Activated CD8-positive, alpha-beta memory T cell treated with anti-CD3 and anti-CD28 coated beads for 4 hours (primary cell): ENCODE results near the gene SLC22A3.
"Not testable (repeated sequence)": the region's sequence is repeated elsewhere in the genome, so short reads cannot be mapped to it uniquely, and the experiment has no call there.

Experiments used
- DNase-seq, 2 donors: peaks; one replicate each; pipeline ENCODE4 v3.0.0-alpha.2; 2020; ENCODE audit warnings: low read depth in 2 of 2

The SLC22A3 gene

DNA sequence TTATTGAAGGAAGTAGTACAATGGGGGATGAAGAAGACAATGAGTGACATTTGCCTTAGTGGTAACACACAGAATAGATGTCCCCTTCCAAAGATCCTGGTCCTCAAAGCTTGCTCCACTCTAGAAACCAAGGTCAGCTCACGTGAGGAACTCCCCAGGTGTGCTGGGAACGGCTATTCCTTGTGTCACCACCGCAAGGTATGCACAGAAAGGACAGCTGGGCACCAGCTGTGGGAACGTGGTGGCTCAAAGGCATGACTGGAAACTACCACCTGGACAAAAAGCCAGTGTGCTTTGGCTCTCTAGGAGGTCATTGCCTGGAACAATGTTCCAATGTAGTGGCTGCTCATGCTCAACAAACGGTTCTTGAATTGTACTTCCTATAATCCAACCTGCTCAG, 94.0 kb downstream of the SLC22A3 start:
- DNase-seq: no peak

DNA sequence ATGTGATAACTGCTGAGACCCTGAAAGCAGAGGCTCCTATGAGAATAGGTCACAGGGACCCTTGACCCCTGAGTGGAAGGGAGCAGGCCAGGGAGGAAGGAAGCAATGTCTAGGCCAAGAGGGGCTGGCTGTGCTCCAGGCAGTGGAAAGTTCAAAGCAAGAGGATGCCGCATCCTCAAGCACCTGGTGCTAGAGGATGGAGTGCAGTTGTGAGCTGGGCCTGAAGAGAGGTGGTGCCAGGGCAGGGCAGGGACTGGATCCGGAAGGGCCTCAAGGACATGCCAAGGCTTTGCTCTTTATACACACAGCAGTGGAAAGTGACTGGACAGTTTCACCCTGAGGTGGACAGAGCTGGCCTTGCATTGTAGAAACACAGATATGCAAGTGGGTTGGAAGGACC, 97.0 kb downstream of the SLC22A3 start:
- no peak for DNase-seq

DNA sequence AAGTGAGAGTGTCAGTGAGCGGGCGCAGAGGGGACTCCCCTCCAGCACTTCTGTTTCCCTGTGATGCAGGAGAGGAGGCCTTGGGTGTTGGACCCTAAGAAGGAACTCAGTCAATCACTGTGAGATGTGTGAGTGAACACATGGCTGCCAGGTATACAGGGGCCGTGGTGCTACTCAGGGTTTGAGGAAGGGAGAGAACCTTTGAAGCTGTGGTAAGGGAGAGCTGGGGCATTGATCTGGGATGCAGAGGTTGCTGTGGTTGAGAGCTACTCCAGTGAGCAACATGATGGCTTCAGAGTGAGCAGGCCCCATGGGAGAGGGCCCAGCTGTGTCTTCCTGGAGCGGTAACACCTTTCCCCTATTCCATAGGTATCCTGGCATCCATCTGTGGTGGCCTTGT, 99.2 kb downstream of the SLC22A3 start:
- no peak for DNase-seq

DNA sequence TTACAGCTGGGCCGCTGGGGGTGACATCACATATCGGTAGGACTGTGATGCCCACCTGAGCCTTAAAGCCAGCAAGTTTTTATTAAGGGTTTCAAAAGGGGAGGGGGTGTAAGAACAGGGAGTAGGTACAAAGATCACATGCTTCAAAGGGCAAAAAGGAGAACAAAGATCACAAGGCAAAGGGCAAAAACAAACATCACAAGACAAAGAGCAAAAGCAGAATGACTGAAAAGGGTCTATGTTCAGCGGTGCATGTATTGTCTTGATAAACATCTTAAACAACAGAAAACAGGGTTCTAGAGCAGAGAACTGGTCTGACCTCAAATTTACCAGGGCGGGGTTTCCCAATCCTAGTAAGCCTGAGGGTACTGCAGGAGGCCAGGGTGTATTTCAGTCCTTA, 101.6 kb downstream of the SLC22A3 start:
- DNase-seq: not testable (repeated sequence)

DNA sequence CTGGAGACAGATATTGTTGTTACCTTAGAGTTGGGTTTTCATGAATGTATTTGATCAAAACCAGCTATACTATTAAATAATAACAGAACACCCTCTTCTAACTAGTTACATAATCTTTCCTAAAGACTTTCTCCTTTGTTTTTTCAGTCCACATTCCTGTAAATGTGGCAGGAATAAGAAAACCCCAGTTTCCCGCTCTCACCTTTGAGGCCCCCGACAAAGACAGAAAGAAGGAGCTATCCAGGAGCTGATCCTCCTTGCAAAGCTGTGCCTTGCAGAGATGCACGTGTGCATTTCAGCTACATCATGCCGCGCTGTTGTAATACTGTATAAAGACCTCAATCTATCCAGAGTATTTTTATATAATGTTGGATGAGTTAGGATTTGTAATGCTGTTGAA, 102.7 kb downstream of the SLC22A3 start:
- no peak for DNase-seq

DNA sequence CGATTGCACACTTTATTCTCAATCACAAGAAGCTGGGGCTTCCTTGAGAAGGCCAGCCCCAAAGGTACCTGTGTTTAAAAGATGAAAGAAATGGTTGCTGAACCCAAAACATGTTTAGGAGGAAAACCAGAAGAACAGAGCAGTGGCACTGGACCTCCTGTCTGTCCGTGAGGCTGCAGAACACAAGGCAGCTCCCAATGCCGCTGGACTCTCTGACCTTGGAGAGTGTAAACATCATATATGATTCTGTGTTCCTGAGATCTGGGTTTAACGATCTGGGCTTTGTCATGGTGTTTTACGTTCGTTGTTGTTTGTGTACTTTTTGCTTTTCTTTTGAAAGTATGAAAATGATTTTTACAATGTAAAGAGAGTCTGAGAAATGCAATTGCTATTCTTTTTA, 106.1 kb downstream of the SLC22A3 start:
- DNase-seq: no peak

DNA sequence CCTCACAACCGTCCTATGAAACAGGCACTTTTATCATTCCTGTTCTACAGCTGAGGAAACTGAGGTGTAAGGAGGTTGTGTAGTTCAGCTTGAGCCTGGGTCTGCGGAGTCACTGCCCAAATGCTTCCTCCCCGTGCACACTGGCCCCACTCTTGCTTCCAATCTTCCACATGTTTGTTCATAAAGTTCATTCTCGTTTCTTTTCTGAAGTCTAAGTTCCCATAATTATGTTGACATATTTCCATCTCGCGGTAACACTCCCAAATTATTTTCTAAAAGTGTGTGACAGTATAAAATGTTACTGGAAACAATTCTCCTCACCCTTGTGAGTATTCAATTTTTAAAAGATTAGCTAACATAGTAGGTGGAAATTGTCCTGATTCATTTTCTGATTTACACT, 106.9 kb downstream of the SLC22A3 start:
- DNase-seq: no peak

DNA sequence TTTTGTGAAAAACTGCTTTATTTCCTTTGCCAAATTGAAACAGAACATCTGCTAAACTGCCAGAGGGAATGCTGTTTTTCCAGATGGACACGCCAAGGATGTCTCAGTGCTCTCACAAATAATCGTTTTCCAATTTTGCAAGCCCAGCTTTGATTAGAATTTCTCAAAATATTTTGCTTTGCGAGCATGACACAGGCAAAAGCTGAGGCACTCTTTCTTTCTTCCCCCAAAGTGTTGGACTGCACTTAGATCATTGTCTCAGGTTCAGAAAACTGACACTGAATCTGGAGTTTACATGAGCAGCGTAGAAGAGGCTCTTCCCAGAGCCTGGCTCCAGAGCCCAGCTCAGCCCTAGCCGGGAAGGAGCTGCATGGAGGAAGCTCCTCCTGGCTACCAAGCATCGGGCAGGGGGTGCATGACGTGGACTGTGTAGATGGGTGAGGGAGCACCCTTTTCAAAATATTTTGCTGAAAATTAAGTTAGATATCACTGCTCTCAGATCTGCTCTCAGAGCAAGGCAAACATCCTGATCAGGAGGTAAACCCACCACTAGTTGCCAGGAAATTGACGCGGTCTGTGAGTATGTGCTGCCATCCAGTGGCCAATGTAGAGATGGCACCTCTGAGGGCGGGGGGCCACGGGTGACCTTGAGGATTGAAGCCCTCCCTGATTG, 107.5 kb downstream of the SLC22A3 start:
- peak; percentile 31 to 47 for DNase-seq

DNA sequence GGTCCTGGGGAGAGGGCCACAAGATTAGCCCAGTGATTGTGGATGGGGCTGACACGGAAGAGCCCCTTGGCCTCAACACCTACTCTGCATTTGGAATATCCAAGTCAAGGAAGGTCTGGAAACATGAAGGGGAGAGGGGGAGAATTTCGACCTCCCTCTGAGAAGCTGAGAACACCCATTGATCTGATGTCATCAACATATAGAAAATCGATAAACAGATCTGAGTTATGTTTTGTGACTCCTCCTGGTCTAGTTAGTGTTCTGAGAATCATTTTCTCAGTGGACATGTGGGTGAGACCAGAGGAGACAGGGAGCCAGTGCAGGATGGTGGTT, 108.0 kb downstream of the SLC22A3 start:
- DNase-seq: no peak

DNA sequence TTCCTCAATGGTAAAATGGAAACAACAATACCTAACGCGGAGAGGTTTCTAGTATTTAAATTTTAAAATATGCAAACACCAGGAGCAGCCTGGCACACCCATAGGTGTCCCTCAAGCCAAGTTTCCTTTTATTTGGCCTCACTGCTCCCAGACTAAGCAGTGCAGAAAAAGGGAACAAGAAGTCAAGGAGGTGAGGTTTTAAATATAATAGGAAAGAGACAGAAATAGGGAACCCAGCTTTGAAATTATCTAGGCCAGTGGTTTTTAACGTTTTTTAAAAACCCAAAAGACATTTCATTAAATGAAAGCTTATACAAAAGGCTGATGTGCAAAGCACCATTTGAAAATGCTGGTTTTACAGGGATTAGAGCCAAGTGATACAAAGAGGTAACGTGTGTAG, 109.6 kb downstream of the SLC22A3 start:
- DNase-seq: no peak

DNA sequence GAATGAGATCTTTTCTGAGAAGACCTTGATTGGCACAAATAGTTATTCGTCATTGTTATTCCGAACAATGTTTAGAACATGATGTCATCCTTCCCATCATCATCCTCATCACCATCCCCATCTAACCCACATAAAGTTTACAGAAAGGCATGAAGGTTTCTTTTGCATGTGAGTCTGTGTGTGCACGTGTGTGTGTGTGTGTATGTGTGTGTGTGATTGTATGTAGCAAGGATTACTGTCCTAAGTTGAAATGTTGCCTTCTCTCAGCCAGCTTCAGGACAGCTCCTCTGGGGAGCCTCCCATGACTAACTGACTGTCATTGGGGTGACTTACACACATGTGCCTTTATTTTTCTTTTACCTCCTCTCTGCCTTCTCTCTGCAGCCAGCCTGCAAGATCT, 113.5 kb downstream of the SLC22A3 start:
- DNase-seq: no peak

DNA sequence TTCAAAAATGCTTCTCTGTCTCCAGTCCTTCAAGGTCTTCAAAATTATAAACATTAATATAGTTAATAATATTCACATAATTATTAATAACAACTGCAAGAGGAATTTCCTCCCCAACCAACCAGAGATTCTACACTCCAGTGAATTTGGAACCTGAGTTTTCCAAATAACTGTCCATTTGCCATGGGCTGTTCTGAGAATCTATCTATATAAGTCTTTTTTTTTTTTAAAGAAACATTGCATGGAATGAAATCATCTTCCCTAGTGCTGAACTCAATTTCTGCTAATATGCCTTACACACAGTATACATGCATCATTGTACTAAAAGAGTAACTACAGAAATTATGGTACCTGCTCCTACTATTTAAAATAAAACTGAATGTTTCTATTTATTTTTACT, 113.9 kb downstream of the SLC22A3 start:
- DNase-seq: no peak

DNA sequence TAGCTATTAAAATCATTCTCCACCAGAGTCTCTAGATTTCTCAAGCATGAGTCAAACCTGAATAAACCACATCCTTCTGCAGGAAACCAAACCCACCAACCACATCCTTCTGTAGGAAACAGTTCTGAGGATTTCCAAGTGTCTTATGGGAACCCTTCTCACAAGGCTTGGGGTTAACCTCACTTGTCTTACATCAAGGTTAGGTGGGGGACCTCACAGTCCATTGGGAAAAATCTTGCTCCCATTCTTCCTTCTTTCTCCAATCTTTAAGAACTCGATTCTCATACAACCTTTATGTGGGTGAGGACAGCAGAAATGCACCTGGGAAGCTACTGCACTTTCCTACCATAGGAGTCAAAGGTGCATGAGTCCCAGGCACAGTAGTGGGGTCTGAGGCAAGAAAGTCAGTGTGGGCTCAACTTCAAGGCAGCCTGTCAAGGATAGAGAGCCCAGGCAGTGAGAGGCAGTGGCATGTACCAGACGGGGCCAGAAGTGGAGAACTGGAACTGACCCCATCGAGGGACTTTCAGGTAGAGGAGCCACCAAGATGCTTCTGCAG, 114.5 kb downstream of the SLC22A3 start:
- DNase-seq: peak; percentile 22 to 46

DNA sequence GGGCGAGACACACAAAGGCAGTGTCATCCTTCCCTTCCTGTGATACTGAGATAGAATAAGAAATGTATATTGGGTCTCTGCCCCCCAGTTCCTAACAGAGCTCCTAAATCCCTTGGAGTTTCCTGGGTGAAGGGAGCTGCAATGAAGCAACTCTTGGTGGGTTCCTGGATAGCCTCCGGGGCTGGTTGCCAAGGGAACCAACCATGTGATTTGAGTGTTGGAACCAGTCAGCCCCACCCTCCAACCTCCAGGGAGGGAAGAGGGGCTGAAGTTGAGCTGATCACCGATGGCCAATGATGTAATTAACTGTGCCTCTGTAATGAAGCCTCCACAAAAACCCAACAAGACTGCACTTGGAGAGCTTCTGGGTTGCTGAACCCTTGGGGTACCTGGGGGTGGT, 116.6 kb downstream of the SLC22A3 start:
- no peak for DNase-seq

DNA sequence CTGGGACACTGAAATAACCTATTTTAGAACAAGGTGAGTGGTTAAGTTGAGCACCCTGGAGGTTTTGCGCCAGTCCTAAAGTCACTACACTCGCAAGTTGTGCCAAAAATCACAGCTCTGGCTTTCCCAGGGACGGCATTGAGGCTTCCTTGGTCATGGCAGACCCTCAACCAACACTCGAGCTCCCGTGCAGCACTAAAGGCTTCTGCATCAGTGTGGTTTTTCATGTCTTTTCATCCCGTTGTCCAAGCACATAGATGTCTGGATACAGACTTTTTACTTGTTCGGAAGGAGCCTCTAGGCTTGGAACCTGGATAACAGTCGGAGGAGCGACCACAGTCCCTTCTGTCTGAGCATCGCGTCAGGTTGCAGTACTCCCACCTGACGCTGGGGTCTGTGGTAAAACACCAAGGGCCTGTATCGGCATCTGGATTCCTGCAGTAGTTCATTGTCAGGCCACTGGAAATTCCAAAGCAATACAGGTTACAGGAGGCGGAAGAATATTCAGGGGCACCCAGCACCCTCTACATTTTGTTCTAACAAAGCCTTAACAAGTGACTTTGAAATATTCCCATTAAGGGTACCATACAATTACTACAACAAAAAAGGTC, 119.2 kb downstream of the SLC22A3 start:
- not testable (repeated sequence) for DNase-seq

DNA sequence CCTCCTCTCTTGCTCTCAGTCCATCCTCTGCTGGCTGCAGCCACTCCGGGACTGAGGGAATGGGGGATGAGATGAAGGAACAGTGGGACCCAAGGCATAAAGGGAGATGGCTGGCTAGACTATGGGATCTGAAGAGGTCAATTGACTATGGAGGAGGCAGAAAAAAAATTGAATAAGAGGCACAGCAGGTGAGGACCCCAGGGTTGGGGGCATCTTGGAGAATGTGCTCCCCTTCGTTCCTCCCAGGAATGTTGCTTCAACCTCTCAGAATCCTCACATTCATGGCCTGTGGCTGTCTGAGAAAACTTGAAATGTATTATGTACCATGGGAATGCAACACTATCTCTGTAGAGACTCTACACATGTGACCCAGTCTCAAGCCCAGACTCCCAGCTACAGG, 121.0 kb downstream of the SLC22A3 start:
- DNase-seq: no peak

DNA sequence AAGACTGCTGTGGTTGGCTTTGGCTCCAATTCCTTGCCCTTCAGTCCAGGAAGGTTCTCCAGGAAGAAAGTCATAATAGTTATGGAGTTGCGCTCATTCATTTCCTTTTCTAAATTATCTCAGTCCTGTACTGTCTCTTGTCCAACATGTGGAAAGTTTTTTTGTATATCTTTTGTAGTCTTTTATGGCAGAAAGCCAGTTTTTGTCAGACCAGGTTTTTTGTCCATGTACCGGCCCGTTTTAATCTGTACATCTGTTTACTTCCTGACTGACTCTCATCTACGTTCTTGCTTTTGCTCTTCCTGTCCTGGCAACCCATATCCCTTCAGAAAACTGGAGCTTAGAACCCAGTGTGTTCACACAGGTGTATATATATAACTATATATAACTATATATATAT, 127.9 kb downstream of the SLC22A3 start:
- DNase-seq: not testable (repeated sequence)

DNA sequence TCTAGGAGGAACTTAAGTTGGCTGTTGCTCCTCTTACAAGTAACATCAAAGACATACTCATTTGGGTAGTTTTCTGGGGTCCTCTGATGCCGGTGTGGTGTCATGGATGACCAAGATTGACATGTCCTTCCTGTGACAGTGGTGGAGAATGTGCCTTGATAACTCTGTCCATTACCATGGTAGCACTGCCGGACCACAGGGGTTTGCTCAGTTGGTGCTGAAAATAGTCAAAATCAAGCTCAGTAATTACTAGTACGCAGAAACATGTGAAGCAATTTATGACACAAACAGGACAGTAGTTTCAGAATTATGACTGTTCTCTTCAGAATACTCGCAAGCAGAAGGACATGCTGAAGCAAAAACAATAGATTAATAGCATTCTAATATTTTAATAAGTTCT, 128.9 kb downstream of the SLC22A3 start:
- DNase-seq: not testable (repeated sequence)

DNA sequence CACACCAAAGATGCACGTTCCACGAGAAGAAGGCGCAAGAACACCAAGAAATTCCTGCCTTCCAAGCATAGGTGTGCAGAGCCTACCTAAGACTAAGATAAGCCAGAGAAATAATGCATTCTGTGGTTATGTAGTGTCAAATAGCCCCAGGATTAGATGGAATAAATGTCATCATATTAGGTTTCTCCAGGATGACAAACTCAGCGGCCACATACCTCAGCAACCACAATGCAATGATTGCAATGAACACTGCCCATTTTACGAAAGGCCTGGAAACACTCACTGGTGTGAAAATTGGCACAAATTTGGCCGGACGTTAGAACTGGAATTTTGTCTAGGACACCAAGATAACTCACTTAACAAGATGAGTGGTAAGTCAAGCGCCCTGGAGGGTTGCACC, 129.7 kb downstream of the SLC22A3 start:
- DNase-seq: no peak

DNA sequence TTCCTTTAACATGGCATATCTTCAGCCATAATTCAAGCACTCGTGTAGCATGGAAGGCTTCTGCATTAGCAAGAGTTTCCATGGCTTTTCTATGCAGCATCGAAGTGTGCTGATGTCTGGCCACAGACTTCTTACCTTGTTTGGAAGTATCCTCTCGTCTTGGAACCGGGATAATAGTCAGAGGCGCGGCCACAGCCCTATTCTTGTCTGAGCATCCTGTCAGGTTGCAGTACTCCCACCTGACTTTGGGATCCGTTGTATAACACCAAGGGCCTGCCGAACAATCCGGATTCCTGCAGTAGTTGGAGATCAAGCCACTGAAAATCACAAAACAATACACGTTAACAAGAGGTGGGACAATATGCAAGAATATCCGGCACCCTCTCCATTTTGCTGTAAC, 138.9 kb downstream of the SLC22A3 start:
- no peak for DNase-seq

DNA sequence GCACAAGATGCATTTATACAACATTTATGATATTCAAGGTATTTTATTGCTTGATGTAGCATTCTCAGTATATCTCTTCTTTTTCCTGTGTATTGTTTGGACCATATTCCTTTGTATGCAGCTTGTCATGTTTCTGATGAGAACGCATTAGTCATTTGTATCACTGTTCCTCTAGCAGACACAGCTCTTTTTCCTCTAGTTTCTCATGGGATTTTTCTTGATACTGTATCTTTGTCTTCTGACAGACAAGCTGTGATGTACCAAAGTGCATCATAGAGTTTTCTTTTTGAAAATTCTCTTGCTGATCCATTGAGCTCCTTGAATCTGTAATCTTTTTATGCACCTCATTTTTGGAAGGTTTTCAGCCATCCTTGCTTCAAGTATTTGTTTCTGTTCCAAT, 140.9 kb downstream of the SLC22A3 start:
- no peak for DNase-seq

DNA sequence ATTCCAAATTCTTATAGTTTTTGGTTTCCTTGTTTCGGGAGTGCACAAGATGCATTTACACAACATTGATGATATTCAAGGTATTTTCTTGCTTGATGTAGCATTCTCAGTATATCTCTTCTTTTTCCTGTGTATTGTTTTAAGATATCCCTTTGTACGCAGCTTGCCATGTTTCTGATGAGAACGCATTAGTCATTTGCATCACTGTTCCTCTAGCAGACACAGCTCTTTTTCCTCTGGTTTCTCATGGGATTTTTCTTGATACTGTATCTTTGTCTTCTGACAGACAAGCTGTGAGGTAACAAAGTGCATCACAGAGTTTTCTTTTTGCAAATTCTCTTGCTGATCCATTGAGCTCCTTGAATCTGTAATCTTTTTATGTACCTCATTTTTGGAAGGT, 146.4 kb downstream of the SLC22A3 start:
- DNase-seq: no peak

DNA sequence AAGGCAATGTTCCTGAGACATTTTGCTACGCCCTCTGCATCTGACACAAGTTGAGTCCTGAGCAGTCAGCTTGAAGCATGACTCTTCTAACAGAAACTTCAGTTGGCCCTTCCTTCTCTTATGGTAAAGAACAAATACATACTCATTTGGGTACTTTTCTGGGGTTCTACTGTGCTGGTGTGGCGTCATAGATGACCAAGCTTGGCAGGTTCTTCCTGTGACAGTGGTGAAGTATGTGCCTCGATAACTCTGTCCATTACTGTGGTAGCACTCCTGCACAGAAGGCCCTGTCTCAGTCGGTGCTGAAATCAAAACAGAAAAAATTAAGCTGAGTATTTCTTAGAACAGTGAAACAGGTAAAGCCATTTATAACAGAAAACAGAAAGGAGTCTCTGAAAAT, 152.5 kb downstream of the SLC22A3 start:
- no peak for DNase-seq
